Stimulated activated CD4-positive, alpha-beta T cell treated with anti-CD3 and anti-CD28 coated beads, Interleukin-12 subunit alpha, Interleukin-12 subunit beta, amount 100 ng/mL, for 48 hours (primary cell): ENCODE data around the gene CAV2.

Experiments used
- DNase-seq, 3 donors: peaks; one replicate each; pipeline ENCODE4 v3.0.0-alpha.2; 2020; ENCODE audit warnings: low read depth in 2 of 3, low spot score in 1 of 3

The CAV2 gene

GRCh38 chr7:116545411-116545993 lies 46.0 kb downstream of the CAV2 start:
- no peak for DNase-seq

DNA sequence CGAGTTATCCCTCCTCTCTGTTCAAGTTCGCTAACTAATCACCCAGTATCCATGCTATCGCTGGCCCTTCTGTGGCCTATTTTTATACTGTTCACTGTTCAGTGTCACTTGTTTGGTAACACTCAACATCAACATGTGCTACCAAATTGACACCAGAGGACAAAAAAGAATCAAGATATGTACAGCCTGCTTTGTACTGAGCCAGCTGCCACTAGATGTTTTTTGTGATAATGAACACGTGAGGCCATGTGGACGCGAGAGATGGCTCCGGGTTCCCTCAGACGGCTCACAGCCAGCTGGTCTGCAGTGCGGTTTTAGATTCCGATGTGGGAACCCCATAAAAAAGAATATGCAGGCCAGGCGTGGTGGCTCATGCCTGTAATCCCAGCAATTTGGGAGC lies 46.5 kb downstream of the CAV2 start:
- DNase-seq = no peak

GRCh38 chr7:116546916-116547315 lies 47.4 kb downstream of the CAV2 start:
- DNase-seq = no peak

- DNase-seq = no peak
Observed at GRCh38 chr7:116547347-116547746, 47.8 kb downstream of the CAV2 start.

DNA sequence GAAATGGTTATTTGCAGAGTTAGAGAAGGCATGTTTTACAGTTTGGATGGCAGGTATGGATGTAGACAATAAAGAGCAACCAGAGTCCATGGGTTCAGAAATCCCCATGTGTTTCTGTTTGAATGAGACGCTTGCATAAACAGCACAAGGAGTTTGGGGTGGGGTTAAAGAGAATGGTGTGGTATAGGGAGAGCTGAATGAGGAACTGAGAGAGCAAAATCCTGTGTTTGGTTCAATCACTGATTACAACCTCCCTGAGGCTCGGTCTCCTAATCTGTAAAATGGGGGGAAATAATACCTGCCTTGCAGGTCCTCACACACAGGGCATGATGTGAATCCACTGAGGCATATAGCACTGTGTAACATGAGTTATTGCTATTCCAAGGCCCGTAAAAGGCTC lies 49.0 kb downstream of the CAV2 start:
- no peak for DNase-seq

DNA sequence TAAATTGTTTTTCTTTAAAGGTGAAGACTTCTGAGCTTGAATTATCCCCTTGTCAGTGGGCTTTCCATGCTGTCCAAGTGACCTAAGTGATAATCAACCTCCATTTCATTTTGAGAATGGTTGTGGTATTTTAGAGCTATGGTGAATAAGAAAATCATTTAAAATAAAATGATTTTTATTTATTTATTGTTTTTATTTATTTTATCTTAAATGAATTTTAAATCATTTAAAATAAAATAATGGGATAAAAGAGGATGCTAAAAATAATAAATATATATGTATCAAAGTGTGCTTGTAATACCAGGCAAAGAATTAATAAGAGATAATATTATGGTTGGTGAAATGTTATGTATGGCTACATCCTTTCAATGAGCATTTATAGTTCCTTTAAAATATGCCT lies 49.8 kb downstream of the CAV2 start:
- DNase-seq = no peak

DNA sequence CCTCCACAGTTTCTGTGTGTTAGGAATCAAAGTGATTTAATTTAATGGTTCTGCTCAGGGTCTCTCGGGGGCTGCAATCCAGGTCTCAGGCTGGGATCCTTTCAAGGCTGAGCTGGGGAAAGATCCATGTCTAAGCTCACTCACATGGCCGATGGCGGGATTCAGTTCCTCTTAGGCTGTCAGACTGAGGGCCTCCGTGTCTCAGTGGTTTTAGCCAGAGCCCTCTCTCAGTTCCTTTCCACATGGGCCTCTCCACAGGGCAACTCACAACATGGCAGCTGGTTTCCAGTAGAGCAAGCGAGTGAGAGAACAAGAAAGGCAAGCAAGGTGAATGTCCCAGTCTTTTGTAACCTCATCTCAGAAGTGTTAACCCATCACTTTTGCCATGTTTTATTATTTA lies 52.2 kb downstream of the CAV2 start:
- no peak for DNase-seq

- no peak for DNase-seq
Observed at GRCh38 chr7:116552602-116553001, 53.1 kb downstream of the CAV2 start.

DNA sequence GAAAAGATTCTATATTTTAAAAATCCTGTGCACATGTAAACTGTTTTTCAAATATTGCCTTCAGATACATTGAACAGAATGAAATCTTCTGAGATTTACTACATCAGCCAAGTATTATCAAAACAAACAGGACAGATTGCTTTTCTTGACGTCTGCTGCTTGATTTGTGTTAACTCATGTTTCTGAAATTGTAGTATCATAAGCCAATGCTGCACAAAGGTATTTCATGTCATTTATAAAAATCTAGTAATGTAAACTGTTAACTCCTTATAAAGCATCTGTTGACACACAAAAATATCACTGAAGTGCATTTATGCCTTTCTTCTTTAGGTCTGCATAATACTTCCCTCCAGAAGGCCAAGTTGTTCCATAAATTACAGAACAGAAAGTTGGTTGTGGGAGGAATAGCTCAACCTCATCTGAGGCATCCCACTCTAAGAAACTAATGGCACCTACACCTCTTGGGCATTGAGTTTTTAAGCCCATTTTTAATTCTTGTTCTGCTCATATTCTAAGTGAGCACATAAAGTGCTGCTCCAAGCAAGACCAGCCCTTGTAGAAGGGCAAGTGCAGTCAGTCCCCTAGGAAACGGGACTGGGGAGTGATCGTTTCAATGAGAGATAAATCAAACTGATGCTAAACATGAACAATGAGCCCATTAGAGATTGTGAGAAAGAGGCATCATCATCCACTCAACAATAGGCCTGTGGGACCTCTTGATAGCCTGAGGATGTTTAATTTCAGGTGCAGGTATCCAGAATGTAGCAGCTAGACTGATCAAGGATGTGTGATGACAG lies 53.8 kb downstream of the CAV2 start:
- DNase-seq = no peak

GRCh38 chr7:116554436-116554835 lies 54.9 kb downstream of the CAV2 start:
- no peak for DNase-seq

GRCh38 chr7:116554911-116555310 lies 55.4 kb downstream of the CAV2 start:
- DNase-seq = no peak

DNA sequence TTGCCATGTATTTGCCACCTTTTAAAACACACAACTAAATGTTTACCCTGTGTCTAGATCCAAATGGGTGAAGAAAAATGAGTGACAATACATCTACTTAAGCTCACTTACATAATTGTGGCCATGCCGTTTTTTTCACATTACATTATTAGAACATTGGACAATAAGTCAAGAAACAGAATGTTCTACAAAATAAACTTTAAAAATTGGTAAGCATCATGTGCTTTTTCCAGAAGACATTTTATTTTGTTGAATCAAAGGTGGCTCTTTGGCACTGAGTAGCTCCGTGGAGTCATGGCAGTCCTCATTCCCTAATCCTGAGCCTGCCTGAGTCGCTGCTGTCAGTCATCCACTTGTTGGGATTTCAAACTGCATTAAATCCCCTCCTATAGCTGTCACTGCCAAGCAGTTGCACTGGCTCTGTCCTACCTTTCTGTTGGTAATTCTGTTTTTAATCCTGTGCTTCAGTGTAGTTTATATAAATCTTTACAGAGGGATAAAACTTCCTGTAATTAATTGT lies 57.6 kb downstream of the CAV2 start:
- DNase-seq = no peak

GRCh38 chr7:116557901-116558300 lies 58.4 kb downstream of the CAV2 start:
- DNase-seq = no peak
